Measurements from ENCODE around the gene BET1L. TPM values are rescaled to one million over a fixed set of nuclear protein-coding genes. Genes with fewer than 3 reads are reported as not detected.
"Not testable (repeated sequence)": the region's sequence is repeated elsewhere in the genome, so short reads cannot be mapped to it uniquely, and the experiment has no call there.

Gene BET1L
- total RNA-seq, 2 donors from 2014 or later: 52.1 to 54.8 TPM

GRCh38 chr11:189843-190311 lies 17.3 kb downstream of the BET1L start:
- peak; percentile 3 for DNase-seq (ENCODE audit: low spot score)
- H3K27me3 ChIP-seq (replicated peaks; ENCODE audit: insufficient read depth); intact Hi-C loops (cut with DNase I); H3K36me3 ChIP-seq; H3K4me1 ChIP-seq (replicated peaks); H3K9me3 ChIP-seq; H3K27ac ChIP-seq; H3K4me3 ChIP-seq: not testable (repeated sequence)
- WGBS: 57% methylated on average over 7 of the region's 25 CpGs
- peak in 1 of 4 experiments; percentile 15 for TF ChIP-seq CTCF (IDR thresholded peaks at IDR 0.05)

GRCh38 chr11:189200-189783 lies 17.9 kb downstream of the BET1L start:
- H3K27me3 ChIP-seq (replicated peaks; ENCODE audit: insufficient read depth); H3K9me3 ChIP-seq; H3K27ac ChIP-seq; H3K4me3 ChIP-seq; intact Hi-C loops (cut with DNase I); H3K4me1 ChIP-seq (replicated peaks); H3K36me3 ChIP-seq: not testable (repeated sequence)
- DNase-seq (ENCODE audit: low spot score): peak; percentile 2
- 80% methylated on average over 51 of the region's 55 CpGs for WGBS

GRCh38 chr11:180242-180641 lies 27.0 kb downstream of the BET1L start:
- H3K27me3 ChIP-seq (replicated peaks; ENCODE audit: insufficient read depth); H3K9me3 ChIP-seq; H3K4me1 ChIP-seq (replicated peaks); DNase-seq (ENCODE audit: low spot score); intact Hi-C loops (cut with DNase I); H3K4me3 ChIP-seq; H3K36me3 ChIP-seq; H3K27ac ChIP-seq: not testable (repeated sequence)
- WGBS: 0% methylated on average over 2 of the region's 13 CpGs

Small RNA genes within 50 kb of the gene (small RNA-seq; reads per million reads assigned to genes)
- gene RNU6-447P: 0 reads per million in 2 donors

Other genes starting within 250 kb of the BET1L start
- gene SCGB1C1, start 14.3 kb downstream of the BET1L start, total RNA-seq: not detected
- gene RIC8A, start 309 bp upstream of the BET1L start, total RNA-seq: 100 to 1,000 TPM in 1 of 2 donors, 10 to 100 TPM in 1; 82.3 to 114 TPM
- 10 to 100 TPM; 21.5 to 32.5 TPM for gene SIRT3, start 28.9 kb upstream of the BET1L start, total RNA-seq
- 100 to 1,000 TPM in 1 of 2 donors, 10 to 100 TPM in 1; 87.4 to 129 TPM for gene PSMD13, start 29.6 kb upstream of the BET1L start, total RNA-seq
- gene NLRP6, start 71.0 kb upstream of the BET1L start, total RNA-seq: 1 to 10 TPM in 1 of 2 donors, under 1 TPM in 1; 0.18 to 2.7 TPM
- 10 to 100 TPM; 18.4 to 63.1 TPM for gene PGGHG, start 81.7 kb upstream of the BET1L start, total RNA-seq
- gene IFITM5, start 92.1 kb upstream of the BET1L start, total RNA-seq: not detected
- 100 to 1,000 TPM in 1 of 2 donors, 10 to 100 TPM in 1; 96.6 to 149 TPM for gene IFITM2, start 100.4 kb upstream of the BET1L start, total RNA-seq
- gene IFITM1, start 106.6 kb upstream of the BET1L start, total RNA-seq: 100 to 1,000 TPM in 1 of 2 donors, 10 to 100 TPM in 1; 73.9 to 182 TPM
- gene IFITM3, start 113.5 kb upstream of the BET1L start, total RNA-seq: 100 to 1,000 TPM; 123 to 477 TPM
- 10 to 100 TPM in 1 of 2 donors, 1 to 10 TPM in 1; 5.8 to 14.2 TPM for gene B4GALNT4, start 162.1 kb upstream of the BET1L start, total RNA-seq
- 10 to 100 TPM; 58.6 to 88.4 TPM for gene PKP3, start 186.8 kb upstream of the BET1L start, total RNA-seq
- 10 to 100 TPM; 40.4 to 75.6 TPM for gene SIGIRR, start 207.6 kb upstream of the BET1L start, total RNA-seq
- 1 to 10 TPM; 8.4 to 9.1 TPM for gene ANO9, start 234.6 kb upstream of the BET1L start, total RNA-seq
- gene PTDSS2, start 242.9 kb upstream of the BET1L start, total RNA-seq: 10 to 100 TPM; 46.3 to 50.3 TPM

Measured in prostate gland (tissue), 2 donors.